Smooth muscle cell of the pulmonary artery (primary cell): ENCODE measurements around the gene CUL2. TPM values are rescaled to one million over a fixed set of nuclear protein-coding genes. Genes with fewer than 3 reads are reported as not detected.

Experiments
- total RNA-seq: library from RNA; depleted of rRNA; stranded (reverse); fragments of >200 nt; gene quantifications from 2 replicates; pipeline ENCODE4 v1.2.3, GENCODE V29; 2014

Gene CUL2
- total RNA-seq, result 38.7 and 41.1 TPM in 2 replicates

GRCh38 chr10:35090162-35090954, at the start of gene CUL2:
Gene CUL2 (minus strand): TSS chr10:35090341. CDS start chr10:35071317, 19,024 bp downstream.

GRCh38 chr10:35126530-35127288, 36.6 kb upstream of the CUL2 start, which contains the start of gene CREM:
Gene CREM (plus strand): TSS chr10:35126846. CDS start chr10:35137836, 10,990 bp downstream.

Other genes starting within 250 kb of the CUL2 start
- 21.3 and 28.7 TPM in 2 replicates for gene CREM, start 36.5 kb upstream of the CUL2 start, total RNA-seq
- 54.4 and 70.3 TPM in 2 replicates for gene CCNY, start 246.2 kb upstream of the CUL2 start, total RNA-seq